SK-N-SH treated with all-trans-retinoic acid at 6 μM for 48 hours (cell line): ENCODE results near the gene DNAJB5.

Source experiments
- ATAC-seq: fragments of 200-7000 bp; cut with Tn5 transposase; 3 replicates; pipeline ENCODE4 v1.9.1; 2020; ENCODE audit warnings: mild to moderate bottlenecking, moderate library complexity
- ARNTL ChIP-seq: fragments of 450-650 bp; formaldehyde crosslinking; IDR thresholded peaks from 2 replicates; pipeline ENCODE4 v1.5.0; 2020; ENCODE audit warnings: low read depth, mild to moderate bottlenecking, moderate library complexity, borderline replicate concordance
- CSDC2 ChIP-seq: fragments of 250-450 bp; sonication (Bioruptor Pico); IDR thresholded peaks from 2 replicates; pipeline ENCODE4 v1.5.0; 2020; ENCODE audit warnings: mild to moderate bottlenecking, moderate library complexity
- ESRRG ChIP-seq: fragments of 250-450 bp; sonication (Bioruptor Pico); IDR thresholded peaks from 2 replicates; pipeline ENCODE4 v1.6.1; 2021; ENCODE audit warnings: mild to moderate bottlenecking
- GLIS3 ChIP-seq: fragments of 250-450 bp; sonication (Bioruptor Pico); IDR thresholded peaks from 2 replicates; pipeline ENCODE4 v1.5.0; 2020; ENCODE audit warnings: mild to moderate bottlenecking, moderate library complexity
- ISL1 ChIP-seq: fragments of 250-450 bp; sonication (Bioruptor Pico); IDR thresholded peaks from 2 replicates; pipeline ENCODE4 v2.1.2; 2022; ENCODE audit warnings: mild to moderate bottlenecking, moderate library complexity
- OSR1 ChIP-seq: fragments of 250-450 bp; sonication (Bioruptor Pico); IDR thresholded peaks from 2 replicates; pipeline ENCODE4 v1.8.0; 2022; ENCODE audit warnings: moderate library complexity, mild to moderate bottlenecking, inconsistent platforms
- PPARA ChIP-seq: fragments of 250-450 bp; sonication (Bioruptor Pico); IDR thresholded peaks from 2 replicates; pipeline ENCODE4 v1.5.0; 2020; ENCODE audit warnings: mild to moderate bottlenecking, borderline replicate concordance
- SNAI2 ChIP-seq: fragments of 250-450 bp; sonication (Bioruptor Pico); IDR thresholded peaks from 2 replicates; pipeline ENCODE4 v1.5.0; 2020; ENCODE audit warnings: mild to moderate bottlenecking, moderate library complexity
- TCF4 ChIP-seq: fragments of 250-450 bp; sonication (Bioruptor Pico); IDR thresholded peaks from 2 replicates; pipeline ENCODE4 v1.8.0; 2021; ENCODE audit warnings: mild to moderate bottlenecking, moderate library complexity, borderline replicate concordance
- TOX ChIP-seq: fragments of 250-450 bp; sonication (Bioruptor Pico); IDR thresholded peaks from 2 replicates; pipeline ENCODE4 v1.8.0; 2021; ENCODE audit warnings: mild to moderate bottlenecking, moderate library complexity, borderline replicate concordance
- ZFP3 ChIP-seq: fragments of 250-450 bp; sonication (Bioruptor Pico); IDR thresholded peaks from 2 replicates; pipeline ENCODE4 v1.5.0; 2020; ENCODE audit warnings: mild to moderate bottlenecking, moderate library complexity
- ZFP30 ChIP-seq: fragments of 450-650 bp; formaldehyde crosslinking; IDR thresholded peaks from 2 replicates; pipeline ENCODE4 v1.5.0; 2022; ENCODE audit warnings: mild to moderate bottlenecking, moderate library complexity
- ZNF565 ChIP-seq: fragments of 450-650 bp; formaldehyde crosslinking; conservative IDR thresholded peaks from 2 replicates; pipeline ENCODE4 v1.5.0; 2020; ENCODE audit warnings: low read depth, mild to moderate bottlenecking, moderate library complexity
- ZNF70 ChIP-seq: fragments of 450-650 bp; formaldehyde crosslinking; IDR thresholded peaks from 2 replicates; pipeline ENCODE4 v1.5.0; 2020; ENCODE audit warnings: mild to moderate bottlenecking, moderate library complexity
- ZNF8 ChIP-seq: fragments of 450-650 bp; formaldehyde crosslinking; IDR thresholded peaks from 2 replicates; pipeline ENCODE4 v1.5.0; 2020; ENCODE audit warnings: mild to moderate bottlenecking, moderate library complexity
- TF ChIP-seq, protein P1 (sequence below): fragments of 250-450 bp; sonication (Bioruptor Pico); IDR thresholded peaks from 2 replicates; pipeline ENCODE4 v1.5.1; 2020; ENCODE audit warnings: low read depth, mild to moderate bottlenecking, moderate library complexity
- TF ChIP-seq, protein P2 (sequence below): fragments of 250-450 bp; sonication (Bioruptor Pico); IDR thresholded peaks from 2 replicates; pipeline ENCODE4 v1.8.0; 2020; ENCODE audit warnings: mild to moderate bottlenecking, moderate library complexity, borderline replicate concordance
- TF ChIP-seq, protein P3 (sequence below): fragments of 250-450 bp; sonication (Bioruptor Pico); IDR thresholded peaks from 2 replicates; pipeline ENCODE4 v1.8.0; 2021; ENCODE audit warnings: low read depth, mild to moderate bottlenecking, moderate library complexity, borderline replicate concordance
- TF ChIP-seq, protein P4 (sequence below): fragments of 250-450 bp; sonication (Bioruptor Pico); IDR thresholded peaks from 2 replicates; pipeline ENCODE4 v1.5.0; 2020; ENCODE audit warnings: mild to moderate bottlenecking, moderate library complexity

DNAJB5 gene

DNA sequence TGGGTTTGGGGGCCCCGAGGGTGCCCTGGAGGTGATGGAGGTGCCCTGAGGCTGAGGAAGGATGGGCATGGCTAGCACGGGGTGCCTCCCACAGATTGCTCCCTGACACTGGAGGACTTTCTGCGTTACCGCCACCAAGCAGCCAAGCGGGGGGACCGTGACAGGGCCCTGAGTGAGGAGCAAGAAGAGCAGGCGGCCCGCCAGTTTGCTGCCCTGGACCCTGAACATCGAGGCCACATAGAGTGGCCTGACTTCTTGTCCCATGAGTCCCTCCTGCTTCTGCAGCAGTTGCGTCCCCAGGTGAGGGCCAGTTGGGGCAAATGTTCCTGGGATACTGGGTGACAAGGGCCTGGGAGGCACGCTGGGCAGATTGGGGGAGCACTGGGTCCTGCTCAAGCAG lies 13.1 kb upstream of the DNAJB5 start (continued):
- TF ChIP-seq ARNTL (CRISPR knock-in tag) = no peak
- no peak for TF ChIP-seq CSDC2 (CRISPR knock-in tag)
- no peak for TF ChIP-seq OSR1 (CRISPR knock-in tag)
- TF ChIP-seq ZNF8 = no peak
- TF ChIP-seq, protein P1, sequence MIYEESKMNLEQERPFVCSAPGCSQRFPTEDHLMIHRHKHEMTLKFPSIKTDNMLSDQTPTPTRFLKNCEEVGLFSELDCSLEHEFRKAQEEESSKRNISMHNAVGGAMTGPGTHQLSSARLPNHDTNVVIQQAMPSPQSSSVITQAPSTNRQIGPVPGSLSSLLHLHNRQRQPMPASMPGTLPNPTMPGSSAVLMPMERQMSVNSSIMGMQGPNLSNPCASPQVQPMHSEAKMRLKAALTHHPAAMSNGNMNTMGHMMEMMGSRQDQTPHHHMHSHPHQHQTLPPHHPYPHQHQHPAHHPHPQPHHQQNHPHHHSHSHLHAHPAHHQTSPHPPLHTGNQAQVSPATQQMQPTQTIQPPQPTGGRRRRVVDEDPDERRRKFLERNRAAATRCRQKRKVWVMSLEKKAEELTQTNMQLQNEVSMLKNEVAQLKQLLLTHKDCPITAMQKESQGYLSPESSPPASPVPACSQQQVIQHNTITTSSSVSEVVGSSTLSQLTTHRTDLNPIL (CRISPR knock-in tag) = no peak
- TF ChIP-seq TCF4 = no peak
- TF ChIP-seq ZFP3 (CRISPR knock-in tag) = no peak
- TF ChIP-seq ZNF70 = no peak

DNA sequence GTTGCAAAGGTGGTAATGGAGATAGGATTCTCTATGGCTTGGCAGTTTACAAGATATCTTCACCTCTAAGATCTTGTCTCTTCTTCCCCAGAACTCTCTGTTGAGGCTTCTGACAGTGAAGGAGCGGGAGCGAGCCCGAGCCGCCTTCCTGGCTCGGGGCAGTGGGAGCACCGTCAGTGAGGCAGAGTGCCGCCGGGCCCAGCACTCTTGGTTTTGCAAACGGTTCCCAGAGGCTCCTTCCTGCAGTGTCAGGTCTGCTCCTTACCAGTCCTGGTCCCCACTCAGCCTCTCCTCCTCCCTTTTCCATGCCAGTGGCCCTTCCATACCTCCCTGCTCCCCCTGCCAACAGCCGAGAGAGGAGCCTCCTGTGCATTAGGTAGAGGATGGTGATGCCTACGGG lies 12.6 kb upstream of the DNAJB5 start:
- TF ChIP-seq, protein P2, sequence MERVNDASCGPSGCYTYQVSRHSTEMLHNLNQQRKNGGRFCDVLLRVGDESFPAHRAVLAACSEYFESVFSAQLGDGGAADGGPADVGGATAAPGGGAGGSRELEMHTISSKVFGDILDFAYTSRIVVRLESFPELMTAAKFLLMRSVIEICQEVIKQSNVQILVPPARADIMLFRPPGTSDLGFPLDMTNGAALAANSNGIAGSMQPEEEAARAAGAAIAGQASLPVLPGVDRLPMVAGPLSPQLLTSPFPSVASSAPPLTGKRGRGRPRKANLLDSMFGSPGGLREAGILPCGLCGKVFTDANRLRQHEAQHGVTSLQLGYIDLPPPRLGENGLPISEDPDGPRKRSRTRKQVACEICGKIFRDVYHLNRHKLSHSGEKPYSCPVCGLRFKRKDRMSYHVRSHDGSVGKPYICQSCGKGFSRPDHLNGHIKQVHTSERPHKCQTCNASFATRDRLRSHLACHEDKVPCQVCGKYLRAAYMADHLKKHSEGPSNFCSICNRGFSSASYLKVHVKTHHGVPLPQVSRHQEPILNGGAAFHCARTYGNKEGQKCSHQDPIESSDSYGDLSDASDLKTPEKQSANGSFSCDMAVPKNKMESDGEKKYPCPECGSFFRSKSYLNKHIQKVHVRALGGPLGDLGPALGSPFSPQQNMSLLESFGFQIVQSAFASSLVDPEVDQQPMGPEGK (CRISPR knock-in tag) = no peak
- no peak for ATAC-seq

DNA sequence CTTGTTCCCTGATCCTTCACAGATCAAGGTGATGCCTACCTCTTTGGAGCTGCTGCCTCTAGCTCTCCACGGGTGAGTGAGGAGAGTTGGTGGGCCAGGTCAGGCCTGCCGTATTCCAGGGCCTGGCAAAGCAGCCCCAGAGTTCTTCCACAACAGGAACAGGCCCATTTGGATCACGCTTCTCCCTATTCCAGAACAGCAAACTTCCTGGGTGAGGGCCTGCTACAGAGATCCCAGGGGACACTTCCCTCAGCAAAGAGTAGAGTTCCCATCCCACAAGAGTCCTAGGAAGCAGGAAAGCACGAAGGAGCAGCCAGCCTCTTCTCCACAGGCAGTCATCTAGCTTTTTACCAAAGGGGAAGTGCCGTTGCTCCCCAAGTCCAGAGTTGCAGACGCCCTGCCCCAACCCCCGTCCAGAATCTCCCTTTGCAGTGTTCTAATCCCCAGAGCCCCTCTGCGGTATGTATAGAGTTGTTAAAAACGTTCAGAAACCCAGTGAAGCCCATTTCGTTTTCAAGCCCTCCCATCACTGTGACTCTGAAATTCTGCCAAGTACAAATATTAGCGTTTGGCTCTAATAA lies 9.3 kb upstream of the DNAJB5 start:
- no peak for ATAC-seq
- no peak for TF ChIP-seq ZNF8

DNA sequence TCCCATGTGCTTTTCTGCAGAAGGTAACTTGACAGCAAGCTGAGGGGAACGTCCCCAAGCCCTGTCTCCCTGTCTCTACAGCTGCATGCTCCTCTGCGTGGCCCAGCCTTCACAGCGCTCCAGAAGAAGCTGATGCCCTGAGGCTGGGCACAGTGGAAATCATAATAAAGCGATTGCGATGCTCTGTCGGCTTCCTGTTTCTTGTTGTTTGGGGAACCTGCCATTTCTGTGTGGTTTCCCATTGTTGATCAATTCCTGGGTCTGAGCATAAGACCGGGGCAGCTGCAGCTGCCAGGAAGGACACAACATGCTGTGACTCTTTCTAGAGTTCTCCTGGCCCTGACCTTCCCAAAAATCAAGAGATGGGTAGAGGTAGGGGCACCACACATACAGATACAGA lies 7.2 kb upstream of the DNAJB5 start:
- TF ChIP-seq, protein P3, sequence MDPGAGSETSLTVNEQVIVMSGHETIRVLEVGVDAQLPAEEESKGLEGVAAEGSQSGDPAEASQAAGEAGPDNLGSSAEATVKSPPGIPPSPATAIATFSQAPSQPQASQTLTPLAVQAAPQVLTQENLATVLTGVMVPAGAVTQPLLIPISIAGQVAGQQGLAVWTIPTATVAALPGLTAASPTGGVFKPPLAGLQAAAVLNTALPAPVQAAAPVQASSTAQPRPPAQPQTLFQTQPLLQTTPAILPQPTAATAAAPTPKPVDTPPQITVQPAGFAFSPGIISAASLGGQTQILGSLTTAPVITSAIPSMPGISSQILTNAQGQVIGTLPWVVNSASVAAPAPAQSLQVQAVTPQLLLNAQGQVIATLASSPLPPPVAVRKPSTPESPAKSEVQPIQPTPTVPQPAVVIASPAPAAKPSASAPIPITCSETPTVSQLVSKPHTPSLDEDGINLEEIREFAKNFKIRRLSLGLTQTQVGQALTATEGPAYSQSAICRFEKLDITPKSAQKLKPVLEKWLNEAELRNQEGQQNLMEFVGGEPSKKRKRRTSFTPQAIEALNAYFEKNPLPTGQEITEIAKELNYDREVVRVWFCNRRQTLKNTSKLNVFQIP (CRISPR knock-in tag) = no peak
- TF ChIP-seq, protein P4, sequence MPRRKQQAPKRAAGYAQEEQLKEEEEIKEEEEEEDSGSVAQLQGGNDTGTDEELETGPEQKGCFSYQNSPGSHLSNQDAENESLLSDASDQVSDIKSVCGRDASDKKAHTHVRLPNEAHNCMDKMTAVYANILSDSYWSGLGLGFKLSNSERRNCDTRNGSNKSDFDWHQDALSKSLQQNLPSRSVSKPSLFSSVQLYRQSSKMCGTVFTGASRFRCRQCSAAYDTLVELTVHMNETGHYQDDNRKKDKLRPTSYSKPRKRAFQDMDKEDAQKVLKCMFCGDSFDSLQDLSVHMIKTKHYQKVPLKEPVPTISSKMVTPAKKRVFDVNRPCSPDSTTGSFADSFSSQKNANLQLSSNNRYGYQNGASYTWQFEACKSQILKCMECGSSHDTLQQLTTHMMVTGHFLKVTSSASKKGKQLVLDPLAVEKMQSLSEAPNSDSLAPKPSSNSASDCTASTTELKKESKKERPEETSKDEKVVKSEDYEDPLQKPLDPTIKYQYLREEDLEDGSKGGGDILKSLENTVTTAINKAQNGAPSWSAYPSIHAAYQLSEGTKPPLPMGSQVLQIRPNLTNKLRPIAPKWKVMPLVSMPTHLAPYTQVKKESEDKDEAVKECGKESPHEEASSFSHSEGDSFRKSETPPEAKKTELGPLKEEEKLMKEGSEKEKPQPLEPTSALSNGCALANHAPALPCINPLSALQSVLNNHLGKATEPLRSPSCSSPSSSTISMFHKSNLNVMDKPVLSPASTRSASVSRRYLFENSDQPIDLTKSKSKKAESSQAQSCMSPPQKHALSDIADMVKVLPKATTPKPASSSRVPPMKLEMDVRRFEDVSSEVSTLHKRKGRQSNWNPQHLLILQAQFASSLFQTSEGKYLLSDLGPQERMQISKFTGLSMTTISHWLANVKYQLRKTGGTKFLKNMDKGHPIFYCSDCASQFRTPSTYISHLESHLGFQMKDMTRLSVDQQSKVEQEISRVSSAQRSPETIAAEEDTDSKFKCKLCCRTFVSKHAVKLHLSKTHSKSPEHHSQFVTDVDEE (CRISPR knock-in tag) = no peak
- TF ChIP-seq OSR1 (CRISPR knock-in tag) = no peak
- TF ChIP-seq ESRRG (CRISPR knock-in tag) = no peak
- TF ChIP-seq ISL1 (CRISPR knock-in tag) = no peak
- TF ChIP-seq TOX (CRISPR knock-in tag) = no peak
- TF ChIP-seq, protein P2 (CRISPR knock-in tag) = no peak
- TF ChIP-seq CSDC2 (CRISPR knock-in tag) = no peak
- no peak for TF ChIP-seq ZNF8
- TF ChIP-seq SNAI2 = no peak
- TF ChIP-seq GLIS3 (CRISPR knock-in tag) = no peak
- TF ChIP-seq, all 23 proteins: peak for 0
- ATAC-seq = no peak

DNA sequence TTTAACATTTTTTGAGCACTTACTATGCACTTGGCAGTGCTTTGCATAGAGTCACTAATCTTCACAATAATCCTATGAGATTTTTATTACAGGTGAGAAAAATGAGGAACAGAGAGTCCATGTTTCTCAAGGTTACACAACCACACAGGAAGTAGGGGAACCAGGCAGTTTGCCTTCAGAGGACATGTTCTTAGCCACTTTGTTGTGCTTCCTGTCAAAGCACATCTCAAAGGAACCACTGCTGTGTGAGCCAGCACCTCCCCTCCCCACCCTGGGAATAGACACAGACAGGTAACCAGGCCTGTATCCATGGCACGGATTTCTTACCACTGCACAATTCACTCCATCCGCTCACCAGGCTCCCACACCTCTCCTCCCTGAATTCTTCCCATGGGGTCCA lies 6.3 kb upstream of the DNAJB5 start:
- no peak for TF ChIP-seq ARNTL (CRISPR knock-in tag)
- no peak for TF ChIP-seq ZNF70
- TF ChIP-seq ESRRG (CRISPR knock-in tag) = no peak
- no peak for TF ChIP-seq PPARA (CRISPR knock-in tag)
- no peak for TF ChIP-seq ZNF565 (CRISPR knock-in tag)
- no peak for TF ChIP-seq CSDC2 (CRISPR knock-in tag)
- no peak for TF ChIP-seq ZFP30 (CRISPR knock-in tag)
- TF ChIP-seq ZFP3 (CRISPR knock-in tag) = no peak
- no peak for TF ChIP-seq ISL1 (CRISPR knock-in tag)
- no peak for TF ChIP-seq ZNF8
- ATAC-seq = no peak
